H1 (cell line): ENCODE data around the gene COA5. TPM values are rescaled to one million over a fixed set of nuclear protein-coding genes. Genes with fewer than 3 reads are reported as not detected.

Experiments used
- CTCF ChIA-PET: fragments of 300-600 bp; sonication (Branson Sonifier 250); formaldehyde crosslinking; loops from one replicate; lab custom pipeline; 2021; ENCODE audit not compliant: partially characterized antibody; lab: Charles Lee
- POLR2A ChIA-PET: fragments of 300-600 bp; sonication (Branson Sonifier 250); formaldehyde crosslinking; loops from one replicate; lab custom pipeline; 2021; ENCODE audit warnings: inconsistent platforms; ENCODE audit not compliant: partially characterized antibody; lab: Charles Lee
- DNase-seq, 2 experiments: peaks; one replicate each; pipeline versions ENCODE4 v3.0.0 to v3.0.0-alpha.2; 2010 to 2022; ENCODE audit warnings: low spot score in 2 of 2, low read depth in 1 of 2, mixed read lengths in 1 of 2
- FAIRE-seq: peaks from 2 replicates; lab custom pipeline; 2011; peaks lifted over from hg19 to GRCh38; lab: Jason Lieb, UNC
- H2AFZ ChIP-seq: 2 replicates; pipeline ENCODE4 v1.8.1; 2012; ENCODE audit warnings: low read length, inconsistent platforms
- H2AK5ac ChIP-seq: 2 replicates; pipeline ENCODE4 v1.6.1; 2013; ENCODE audit warnings: low read depth, low read length
- H2BK120ac ChIP-seq: replicated peaks from 2 replicates; pipeline ENCODE3; 2013; ENCODE audit warnings: low read depth, low read length, inconsistent platforms
- H2BK12ac ChIP-seq: 2 replicates; pipeline ENCODE4 v1.6.1; 2013; ENCODE audit warnings: low read depth, low read length
- H2BK15ac ChIP-seq: 2 replicates; pipeline ENCODE4 v1.6.1; 2013; ENCODE audit warnings: low read length
- H2BK20ac ChIP-seq: 2 replicates; pipeline ENCODE4 v1.6.1; 2013; ENCODE audit warnings: low read length
- H2BK5ac ChIP-seq: 2 replicates; pipeline ENCODE4 v1.6.1; 2013; ENCODE audit warnings: low read depth, low read length
- H3K14ac ChIP-seq: 2 replicates; pipeline ENCODE4 v1.6.1; 2013; ENCODE audit warnings: inconsistent platforms; ENCODE audit not compliant: insufficient read length
- H3K18ac ChIP-seq: 2 replicates; pipeline ENCODE4 v1.6.1; 2013; ENCODE audit warnings: low read length; ENCODE audit errors: extremely low read depth
- H3K23ac ChIP-seq: 2 replicates; pipeline ENCODE4 v1.6.1; 2013; ENCODE audit warnings: inconsistent platforms; ENCODE audit not compliant: insufficient read length
- H3K23me2 ChIP-seq: 2 replicates; pipeline ENCODE4 v1.6.1; 2013; ENCODE audit warnings: low read depth, low read length
- H3K27ac ChIP-seq: 2 replicates; pipeline ENCODE4 v1.6.1; 2011; ENCODE audit warnings: low read depth, low read length, inconsistent platforms
- H3K27me3 ChIP-seq, 4 experiments: replicated peaks in 1 of 4; 1 replicate in 1 of 4; 2 replicates in 3 of 4; pipeline versions ENCODE4 v1.6.1 to v1.8.1; 2011 to 2013; ENCODE audit warnings: low read length in 3 of 4, mild to moderate bottlenecking in 3 of 4, inconsistent platforms in 2 of 4, mixed read lengths in 2 of 4, moderate library complexity in 1 of 4; ENCODE audit not compliant: control insufficient read depth in 3 of 4, insufficient read depth in 3 of 4; ENCODE audit errors: extremely low read depth in 1 of 4
- H3K36me3 ChIP-seq, 4 experiments: 2 replicates each; pipeline versions ENCODE4 v1.6.1 to v1.8.1; 2011 to 2013; ENCODE audit warnings: mild to moderate bottlenecking in 4 of 4, low read length in 3 of 4, moderate library complexity in 2 of 4, control low read depth in 1 of 4, inconsistent platforms in 1 of 4; ENCODE audit not compliant: insufficient read depth in 4 of 4, control insufficient read depth in 2 of 4
- H3K4ac ChIP-seq: replicated peaks from 2 replicates; pipeline ENCODE3; 2013; ENCODE audit warnings: low read length, low read depth, mixed read lengths, inconsistent platforms; ENCODE audit not compliant: insufficient read length
- H3K4me1 ChIP-seq, 4 experiments: replicated peaks in 1 of 4; 1 replicate in 1 of 4; 2 replicates in 3 of 4; pipeline versions ENCODE4 v1.6.1 to v1.8.1; 2011 to 2013; ENCODE audit warnings: low read length in 3 of 4, inconsistent platforms in 2 of 4, mixed read lengths in 1 of 4; ENCODE audit not compliant: insufficient read depth in 4 of 4, control insufficient read depth in 3 of 4
- H3K4me2 ChIP-seq, 2 experiments: 2 replicates each; pipeline versions ENCODE4 v1.6.1 to v1.8.1; 2011 to 2013; ENCODE audit warnings: low read depth in 2 of 2, low read length in 2 of 2, control low read depth in 1 of 2, inconsistent platforms in 1 of 2, mild to moderate bottlenecking in 1 of 2; ENCODE audit not compliant: insufficient read depth in 1 of 2
- H3K4me3 ChIP-seq, 4 experiments: fragments of 200-600, 300-600 bp in 1 of 4; sonication (generic), shearing (Covaris generic), sonication (Bioruptor Twin) in 1 of 4; 2 replicates each; pipeline versions ENCODE4 v1.5.1 to v1.8.1; 2011 to 2016; ENCODE audit warnings: low read length in 4 of 4, low read depth in 3 of 4, control low read depth in 2 of 4, inconsistent platforms in 2 of 4, mild to moderate bottlenecking in 2 of 4, mixed read lengths in 1 of 4, moderate library complexity in 1 of 4; ENCODE audit not compliant: insufficient read depth in 2 of 4; ENCODE audit errors: extremely low read depth in 1 of 4
- H3K56ac ChIP-seq: replicated peaks from 2 replicates; pipeline ENCODE3; 2013; ENCODE audit warnings: low read depth, mild to moderate bottlenecking, mixed read lengths, low read length, inconsistent platforms; ENCODE audit not compliant: insufficient read length
- H3K79me1 ChIP-seq: 2 replicates; pipeline ENCODE4 v1.6.1; 2013; ENCODE audit warnings: low read depth, low read length, control low read depth
- H3K79me2 ChIP-seq, 2 experiments: 2 replicates each; pipeline versions ENCODE4 v1.6.1 to v1.8.1; 2012 to 2013; ENCODE audit warnings: low read length in 2 of 2, mild to moderate bottlenecking in 2 of 2, inconsistent platforms in 1 of 2; ENCODE audit not compliant: insufficient read depth in 2 of 2, control insufficient read depth in 1 of 2
- H3K9ac ChIP-seq, 4 experiments: replicated peaks in 1 of 4; 1 replicate in 1 of 4; 2 replicates in 3 of 4; pipeline versions ENCODE4 v1.6.1 to v1.8.1; 2011 to 2013; ENCODE audit warnings: low read depth in 3 of 4, low read length in 3 of 4, control low read depth in 2 of 4, mild to moderate bottlenecking in 2 of 4, moderate library complexity in 2 of 4, inconsistent platforms in 1 of 4; ENCODE audit errors: extremely low read depth in 1 of 4
- H3K9me3 ChIP-seq, 2 experiments: 2 replicates each; pipeline versions ENCODE4 v1.6.1 to v1.8.1; 2012 to 2013; ENCODE audit warnings: mild to moderate bottlenecking in 2 of 2, moderate library complexity in 2 of 2, control low read depth in 1 of 2, inconsistent platforms in 1 of 2, low read depth in 1 of 2, low read length in 1 of 2, mixed read lengths in 1 of 2; ENCODE audit not compliant: insufficient read depth in 2 of 2
- H4K20me1 ChIP-seq, 2 experiments: replicated peaks in 1 of 2; 2 replicates each; pipeline versions ENCODE3 to v1.8.1; 2011 to 2013; ENCODE audit warnings: inconsistent platforms in 2 of 2, low read length in 2 of 2, mild to moderate bottlenecking in 1 of 2; ENCODE audit not compliant: insufficient read depth in 2 of 2, control insufficient read depth in 1 of 2
- H4K5ac ChIP-seq: 2 replicates; pipeline ENCODE4 v1.6.1; 2013; ENCODE audit warnings: low read length, low read depth, mixed read lengths, inconsistent platforms; ENCODE audit not compliant: insufficient read length
- H4K8ac ChIP-seq: 2 replicates; pipeline ENCODE4 v1.8.0; 2013; ENCODE audit warnings: mild to moderate bottlenecking, moderate library complexity, low read length, inconsistent platforms; ENCODE audit not compliant: insufficient read depth; ENCODE audit errors: extremely low read depth
- H4K91ac ChIP-seq: replicated peaks from 2 replicates; pipeline ENCODE3; 2013; ENCODE audit warnings: low read length, mixed read lengths, inconsistent platforms; ENCODE audit not compliant: insufficient read length
- ASH2L ChIP-seq: fragments of 200-600, 300-600 bp; sonication (generic); IDR thresholded peaks from one replicate; pipeline ENCODE4 v1.7.1; 2017; ENCODE audit warnings: low read length
- ATF3 ChIP-seq: IDR thresholded peaks from 2 replicates; pipeline ENCODE4 v1.6.1; 2011; ENCODE audit warnings: low read depth, mild to moderate bottlenecking, low read length; ENCODE audit not compliant: insufficient read depth
- CBX5 ChIP-seq: fragments of 300-800, 300-1000 bp; sonication (generic); IDR thresholded peaks from 2 replicates; pipeline ENCODE4 v1.7.1; 2016; ENCODE audit warnings: antibody characterized with exemption, low read length, low read depth
- CBX8 ChIP-seq: fragments of 300-800, 300-1000 bp; sonication (generic); IDR thresholded peaks from 2 replicates; pipeline ENCODE4 v1.7.1; 2016; ENCODE audit warnings: low read depth, low read length, borderline replicate concordance
- NRF1 ChIP-seq: IDR thresholded peaks from 2 replicates; pipeline ENCODE4 v1.6.1; 2011; ENCODE audit warnings: mild to moderate bottlenecking, low read depth, low read length, improper control_type of control experiment
- RFX5 ChIP-seq: IDR thresholded peaks from 2 replicates; pipeline ENCODE4 v1.6.1; 2011; ENCODE audit warnings: low read depth, low read length, improper control_type of control experiment, borderline replicate concordance
- SAP30 ChIP-seq: fragments of 300-600 bp; sonication (generic); IDR thresholded peaks from 2 replicates; pipeline ENCODE4 v1.7.1; 2012; ENCODE audit warnings: low read length, moderate library complexity, mild to moderate bottlenecking, inconsistent platforms; ENCODE audit not compliant: insufficient read depth, insufficient replicate concordance
- SP4 ChIP-seq: IDR thresholded peaks from 2 replicates; pipeline ENCODE4 v1.6.1; 2012; ENCODE audit warnings: low read length, inconsistent platforms
- TCF12 ChIP-seq: IDR thresholded peaks from 2 replicates; pipeline ENCODE4 v1.6.1; 2011; ENCODE audit warnings: low read depth, mild to moderate bottlenecking, low read length
- TEAD4 ChIP-seq: IDR thresholded peaks from 2 replicates; pipeline ENCODE4 v1.6.1; 2012; ENCODE audit warnings: low read depth, low read length, inconsistent platforms, mixed read lengths
- WGBS, 2 experiments: shearing (Covaris generic) in 1 of 2; methylation state at CpG; one replicate each; pipeline versions ENCODE4 v1.1.6 to v1.1.7; 2013 to 2015; ENCODE audit warnings: low lambda C conversion rate in 2 of 2, mixed read lengths in 2 of 2, inconsistent platforms in 1 of 2, low coverage in 1 of 2, missing lambda C conversion rate in 1 of 2; ENCODE audit not compliant: insufficient replicate concordance in 2 of 2, insufficient coverage in 1 of 2, insufficient read length in 1 of 2; ENCODE audit errors: extremely low coverage in 1 of 2, missing lambda C conversion rate in 1 of 2; 5-methylcytosine and 5-hydroxymethylcytosine counted together
- polyA plus RNA-seq, 7 experiments: library from polyadenylated mRNA; depleted of rRNA in 3 of 7; stranded (reverse) in 5 of 7; unstranded in 2 of 7; fragments of >200 nt in 5 of 7; fragments of 200-250 nt in 2 of 7; gene quantifications; 1 replicate in 5 of 7; 2 replicates in 1 of 7; 4 replicates in 1 of 7; pipeline versions ENCODE4 v1.2.1 to v1.2.3, GENCODE V29; 2011 to 2013; ENCODE audit warnings: missing spikeins in 2 of 7, mixed read lengths in 2 of 7
- total RNA-seq: library from RNA; stranded (reverse); fragmentation: NEBNext Ultra II Directional; extraction: Animal tissue kit (Norgen Biotek cat#: 25700); gene quantifications from 2 replicates; pipeline ENCODE4 v1.2.1, GENCODE V29; 2021

The COA5 gene
- total and polyA plus RNA-seq, 2 of the 8 experiments (the other 6 are each of a cell fraction or from before 2014, with no cell fraction given) = 20.3 to 24.7 TPM

DNA sequence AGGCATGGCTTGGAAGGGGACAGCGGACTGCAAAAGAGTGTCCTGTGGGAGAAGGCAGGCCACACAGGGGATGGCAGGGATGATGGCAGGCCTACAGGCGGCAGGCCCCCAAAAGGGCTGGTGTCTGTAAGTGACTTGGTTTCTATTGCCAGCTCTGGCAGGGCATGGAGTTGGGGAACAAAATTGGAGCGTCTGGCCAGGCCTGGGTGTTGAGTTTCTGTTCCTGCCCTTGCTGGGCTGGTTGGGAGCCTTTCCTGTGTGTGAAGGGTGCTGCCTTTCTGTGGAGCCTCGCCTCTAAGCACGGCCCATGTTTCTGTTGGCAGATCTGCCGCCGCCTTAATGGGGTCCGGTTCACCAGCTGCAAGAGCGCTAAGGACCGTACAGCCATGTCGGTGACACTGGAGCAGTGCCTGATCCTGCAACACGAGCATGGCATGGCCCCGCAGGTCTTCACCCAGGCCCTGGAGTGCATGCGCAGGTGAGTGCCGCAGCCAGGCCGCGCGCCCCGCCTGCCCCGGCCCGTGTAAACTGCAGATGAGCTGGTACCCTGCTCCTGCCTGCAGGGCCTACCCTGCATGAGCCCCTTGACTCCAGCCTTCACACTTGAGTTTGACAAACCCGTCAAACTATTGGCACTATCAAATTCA, 31.5 kb downstream of the COA5 start:
- Histone ChIP-seq H3K79me2 (no peaks in the 10 kb centered on the region), H4K5ac (no peak overlapping the region), H3K4ac (no peak overlapping the region), H2BK15ac (no peak overlapping the region), H3K79me1 (no peaks in the 10 kb centered on the region), H3K14ac (no peak overlapping the region), H2AFZ (no peak overlapping the region), H3K9me3 (no peaks in the 10 kb centered on the region), H3K23ac (no peak overlapping the region), H3K56ac (no peak overlapping the region), H3K18ac (no peak overlapping the region), H2BK120ac (no peak overlapping the region), H2AK5ac (no peak overlapping the region), H2BK12ac (no peak overlapping the region), H3K27me3 (no peaks in the 10 kb centered on the region), H4K91ac (no peak overlapping the region), H3K23me2 (no peaks in the 10 kb centered on the region), H4K20me1 (peaks cover 0 to 3% of the 10 kb centered on the region in 2 experiments), H2BK20ac (no peak overlapping the region), H2BK5ac (no peak overlapping the region), H3K4me3 (no peak overlapping the region), H3K4me1 (no peaks in the 10 kb centered on the region), H4K8ac (no peak overlapping the region), H3K9ac (no peak overlapping the region), H3K27ac (no peak overlapping the region), H3K36me3 (peaks cover 3 to 12% (median 9%) of the 10 kb centered on the region in 4 experiments), H3K4me2 (no peak overlapping the region)
- CTCF ChIA-PET = interaction anchor here (1.3 to 2.1 kb wide), 3 partner anchors 9 to 165 kb away, joined by 3 to 11 read pairs (median 5); no protein-coding TSS in a partner anchor
- DNase-seq (peak in 1 of 2 experiments; percentile 14), FAIRE-seq (no peak)
- POLR2A ChIA-PET = no interaction called here
- TF ChIP-seq CBX8 = no peak
- TF ChIP-seq SP4 = no peak
- no peak for TF ChIP-seq TEAD4
- TF ChIP-seq NRF1 = no peak
- TF ChIP-seq RFX5 = no peak
- no peak for TF ChIP-seq SAP30
- TF ChIP-seq TCF12 = no peak
- TF ChIP-seq CBX5 = no peak
- TF ChIP-seq ASH2L = no peak
- no peak for TF ChIP-seq ATF3
- 93% methylated on average over 22 of the region's 22 CpGs; no CpG with 5 or more reads in 1 of the 2 experiments for WGBS, 2 experiments
